ENCODE measurements around the gene ADORA2B. TPM values are rescaled to one million over a fixed set of nuclear protein-coding genes. Genes with fewer than 3 reads are reported as not detected.
A peak's percentile ranks its signal among the peaks of the same experiment; 100 is the strongest.

Gene ADORA2B
- total and polyA plus RNA-seq, 2 of the 8 experiments (the other 6 are each of a cell fraction or from before 2014, with no cell fraction given): 2.6 to 8.2 TPM

GRCh38 chr17:15966183-15966878, 21.4 kb downstream of the ADORA2B start (continued):
- TF ChIP-seq E2F6 (IDR thresholded peaks at IDR 0.05) (no peak), TEAD4 (IDR thresholded peaks at IDR 0.05; ENCODE audit: low read depth, low read length) (peak; percentile 42), TAF7 (optimal IDR thresholded peaks at IDR 0.05; ENCODE audit: borderline replicate concordance, low read depth, low read length) (no peak), POU5F1 (IDR thresholded peaks at IDR 0.05; ENCODE audit: low read depth, low read length) (0 out of 2 replicates have a peak, but pooled peaks have one; percentile 1), HDAC6 (IDR thresholded peaks at IDR 0.05; ENCODE audit: low read depth, low read length) (no peak), TBP (IDR thresholded peaks at IDR 0.05; ENCODE audit: low read depth, low read length) (peak; percentile 44; the same call in 1 of the 2 replicates), POLR2AphosphoS5 (IDR thresholded peaks at IDR 0.05; ENCODE audit: low read depth, low read length) (no peak), HDAC2 (IDR thresholded peaks at IDR 0.05; ENCODE audit: borderline replicate concordance in 1 of 2, low read depth in 2 of 2, low read length in 2 of 2) (no peak; a peak in 1 of 4 replicates), KDM5A (IDR thresholded peaks at IDR 0.05; ENCODE audit: low read length) (no peak), USF2 (IDR thresholded peaks at IDR 0.05; ENCODE audit: low read length) (no peak), FOSL1 (IDR thresholded peaks at IDR 0.05; ENCODE audit: insufficient read depth, low read depth, low read length) (no peak), EP300 (IDR thresholded peaks at IDR 0.05; ENCODE audit: borderline replicate concordance in 1 of 2, low read depth in 2 of 2, low read length in 2 of 2) (peak in 1 of 2 experiments; percentile 67; a peak in 1 of 3 replicates), ATF3 (IDR thresholded peaks at IDR 0.05; ENCODE audit: insufficient read depth, low read depth, low read length) (no peak), PHF8 (conservative IDR thresholded peaks at IDR 0.05; ENCODE audit: low read depth, low read length) (no peak), ATF2 (IDR thresholded peaks at IDR 0.05; ENCODE audit: low read length) (peak; percentile 39; the same call in 1 of the 2 replicates), SP1 (IDR thresholded peaks at IDR 0.05; ENCODE audit: low read depth, low read length) (0 out of 2 replicates have a peak, but pooled peaks have one; percentile 35), CREB1 (IDR thresholded peaks at IDR 0.05) (no peak), JUND (IDR thresholded peaks at IDR 0.05; ENCODE audit: low read length) (no peak), CHD1 (IDR thresholded peaks at IDR 0.05; ENCODE audit: low read depth, low read length) (no peak), BRCA1 (IDR thresholded peaks at IDR 0.05; ENCODE audit: low read depth, low read length) (no peak)
